GM23248 (cell line): Measurements from ENCODE around the gene RHEB.

Source experiments
- EZH2 ChIP-seq: fragments of 200-600 bp; sonication (generic); IDR thresholded peaks from 2 replicates; pipeline ENCODE4 v1.6.1; 2018; ENCODE audit warnings: antibody characterized with exemption, mild to moderate bottlenecking; ENCODE audit not compliant: insufficient read depth, poor library complexity, severe bottlenecking
- EZH2phosphoT487 ChIP-seq: fragments of 200-600 bp; sonication (generic); IDR thresholded peaks from 2 replicates; pipeline ENCODE4 v1.6.1; 2018; ENCODE audit warnings: antibody characterized with exemption, moderate library complexity, mild to moderate bottlenecking, low read depth; ENCODE audit not compliant: insufficient read depth

DNA sequence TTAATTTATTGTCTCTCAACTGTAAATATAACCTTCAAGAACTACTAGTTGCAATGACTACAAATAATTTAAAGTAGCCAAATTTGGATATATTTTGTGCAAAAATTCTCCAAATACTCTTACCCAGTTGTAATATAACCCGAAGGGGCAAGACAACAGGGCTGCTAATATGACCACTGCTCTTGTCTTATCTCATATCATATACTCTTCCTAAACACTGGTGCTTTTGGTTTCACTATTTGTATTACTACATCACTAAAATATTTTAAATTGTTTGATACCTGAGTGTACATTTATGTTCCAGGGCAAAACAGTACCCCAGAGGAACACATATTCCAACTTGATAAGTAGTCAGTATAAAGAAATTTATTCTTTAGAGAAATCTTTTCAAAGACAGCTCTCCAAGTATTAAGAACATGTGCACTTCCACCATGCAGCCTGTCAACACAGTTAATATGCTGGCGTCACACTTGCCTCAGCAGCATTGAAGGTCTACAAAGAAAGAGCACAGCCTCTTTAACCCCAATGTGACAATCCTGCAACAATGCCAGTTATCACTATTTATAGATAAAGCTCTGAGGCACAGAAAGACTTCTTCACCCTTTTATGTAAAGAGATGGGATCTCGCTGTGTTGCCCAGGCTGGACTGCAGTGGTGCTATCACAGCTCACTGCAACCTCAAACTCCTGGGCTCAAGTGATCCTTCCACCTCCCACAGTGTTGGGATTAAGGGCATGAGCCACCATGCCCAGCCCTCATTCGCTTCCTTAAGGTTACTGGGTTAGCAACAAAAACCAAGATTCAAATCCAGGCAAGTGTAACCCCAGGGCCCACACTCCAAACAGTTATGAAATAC, 37.8 kb downstream of the RHEB start:
- TF ChIP-seq EZH2phosphoT487 (no peak), EZH2 (no peak)
